Thymus (tissue), 11 donors: Measurements from ENCODE around the gene LAMA1. TPM values are rescaled to one million over a fixed set of nuclear protein-coding genes. Genes with fewer than 3 reads are reported as not detected.
A peak's percentile ranks its signal among the peaks of the same experiment; 100 is the strongest.

ENCODE experiments used
- DNase-seq, 9 donors: peaks; one replicate each; pipeline ENCODE4 v3.0.0-alpha.2; 2013; ENCODE audit warnings: low spot score in 9 of 9, low read depth in 6 of 9, missing footprints in 1 of 9
- H3K27ac ChIP-seq, 2 donors: one replicate each; pipeline ENCODE4 v1.5.1; 2013; ENCODE audit warnings: control low read depth in 1 of 2, low read depth in 1 of 2, low read length in 1 of 2, mild to moderate bottlenecking in 1 of 2, moderate library complexity in 1 of 2
- H3K27me3 ChIP-seq, 2 donors: one replicate each; pipeline ENCODE4 v1.5.1; 2013; ENCODE audit warnings: low read length in 1 of 2; ENCODE audit not compliant: control insufficient read depth in 2 of 2, insufficient read depth in 1 of 2
- H3K36me3 ChIP-seq, 2 donors: one replicate each; pipeline ENCODE4 v1.5.1; 2013; ENCODE audit warnings: low read length in 1 of 2, mild to moderate bottlenecking in 1 of 2, moderate library complexity in 1 of 2; ENCODE audit not compliant: control insufficient read depth in 2 of 2, insufficient read depth in 2 of 2
- H3K4me1 ChIP-seq, 2 donors: one replicate each; pipeline ENCODE4 v1.5.1; 2013; ENCODE audit warnings: low read length in 2 of 2; ENCODE audit not compliant: control insufficient read depth in 2 of 2, insufficient read depth in 2 of 2
- H3K4me3 ChIP-seq, 2 donors: one replicate each; pipeline ENCODE4 v1.5.1; 2013; ENCODE audit warnings: low read length in 2 of 2, control low read depth in 1 of 2, mild to moderate bottlenecking in 1 of 2
- H3K9me3 ChIP-seq, 2 donors: one replicate each; pipeline ENCODE4 v1.5.1; 2013; ENCODE audit warnings: low read length in 1 of 2, mild to moderate bottlenecking in 1 of 2; ENCODE audit not compliant: control insufficient read depth in 2 of 2, insufficient read depth in 1 of 2
- WGBS: extraction: QIAGEN DNeasy Blood & Tissue Kit; methylation state at CpG from one replicate; pipeline ENCODE4 v1.1.7; 2013; 5-methylcytosine and 5-hydroxymethylcytosine counted together
- polyA plus RNA-seq: library from polyadenylated mRNA; stranded (reverse); fragments of 200-250 nt; gene quantifications from one replicate; pipeline ENCODE4 v1.2.3, GENCODE V29; 2013
- total RNA-seq: library from RNA; stranded (reverse); fragments of 120-200 nt; gene quantifications from one replicate; pipeline ENCODE4 v1.2.4, GENCODE V29; 2013
- donor health status: healthy.

Gene LAMA1
- total and polyA plus RNA-seq, 2 donors: 0.71 to 2.9 TPM

DNA sequence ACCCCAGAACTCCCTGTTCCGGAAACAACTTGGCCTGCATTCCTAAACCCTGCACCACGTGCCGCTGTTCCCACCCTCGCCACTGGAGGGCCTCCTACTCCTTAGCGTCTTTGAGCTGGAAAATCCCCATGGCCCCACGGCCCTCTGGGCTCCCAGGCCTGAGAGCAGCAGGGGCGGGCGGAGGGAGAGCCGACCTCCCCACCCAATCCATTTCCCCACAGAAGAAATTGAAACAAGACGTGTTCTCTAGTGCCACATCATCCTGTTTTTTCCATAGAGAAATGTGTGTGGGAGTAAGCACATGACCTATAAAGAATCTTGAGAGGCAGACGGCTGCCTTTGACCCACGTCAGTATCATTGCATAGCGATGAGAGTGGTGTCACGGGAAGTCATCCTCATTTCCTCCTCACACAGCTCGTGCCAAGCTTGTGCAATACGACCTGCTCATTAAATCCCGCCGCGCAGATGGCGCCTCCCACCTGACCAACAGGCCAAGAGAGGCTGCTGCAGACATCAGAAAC lies 79.2 kb downstream of the LAMA1 start:
- peak in 1 of 9 donors; percentile 20 for DNase-seq
- H3K4me3 ChIP-seq: no peak overlapping the region

GRCh38 chr18:7037470-7037869 lies 80.1 kb downstream of the LAMA1 start:
- no peaks in the 10 kb centered on the region for H3K27me3 ChIP-seq
- H3K36me3 ChIP-seq: no peaks in the 10 kb centered on the region
- WGBS: 99% methylated on average over 11 of the region's 11 CpGs
- no peak overlapping the region for H3K27ac ChIP-seq
- H3K9me3 ChIP-seq: no peaks in the 10 kb centered on the region
- no peak overlapping the region for H3K4me3 ChIP-seq
- H3K4me1 ChIP-seq: no peaks in the 10 kb centered on the region
- DNase-seq: no peak

More for the DNA sequence above, 79.2 kb downstream of the LAMA1 start:
- Histone ChIP-seq H3K9me3 (no peaks in the 10 kb centered on the region), H3K36me3 (no peaks in the 10 kb centered on the region), H3K27me3 (no peaks in the 10 kb centered on the region), H3K27ac (peak overlapping the region in 1 of 2 donors; percentile 32), H3K4me1 (no peaks in the 10 kb centered on the region)
- WGBS: 65% methylated on average over 20 of the region's 20 CpGs

DNA sequence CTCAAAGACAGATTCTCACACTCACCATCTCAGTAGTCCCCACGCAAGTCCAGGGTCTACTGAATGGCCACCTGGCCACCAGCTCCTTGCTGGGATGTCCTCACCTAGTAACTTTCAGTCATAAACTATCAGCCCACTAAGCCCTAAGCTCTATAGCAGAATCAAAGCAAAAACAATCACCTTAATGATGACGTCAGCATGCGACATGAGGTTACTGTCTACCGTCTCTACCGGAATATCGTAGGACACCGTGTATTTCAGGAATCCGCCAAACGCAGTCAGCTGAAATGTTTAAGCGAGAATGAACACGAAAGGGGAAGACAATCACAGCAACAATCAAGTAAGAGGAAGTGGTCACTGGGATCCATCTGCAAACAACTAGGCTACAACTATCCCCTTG lies 81.8 kb downstream of the LAMA1 start:
- Histone ChIP-seq H3K9me3 (no peaks in the 10 kb centered on the region), H3K36me3 (no peaks in the 10 kb centered on the region)
- WGBS: 93% methylated on average over 11 of the region's 11 CpGs

DNA sequence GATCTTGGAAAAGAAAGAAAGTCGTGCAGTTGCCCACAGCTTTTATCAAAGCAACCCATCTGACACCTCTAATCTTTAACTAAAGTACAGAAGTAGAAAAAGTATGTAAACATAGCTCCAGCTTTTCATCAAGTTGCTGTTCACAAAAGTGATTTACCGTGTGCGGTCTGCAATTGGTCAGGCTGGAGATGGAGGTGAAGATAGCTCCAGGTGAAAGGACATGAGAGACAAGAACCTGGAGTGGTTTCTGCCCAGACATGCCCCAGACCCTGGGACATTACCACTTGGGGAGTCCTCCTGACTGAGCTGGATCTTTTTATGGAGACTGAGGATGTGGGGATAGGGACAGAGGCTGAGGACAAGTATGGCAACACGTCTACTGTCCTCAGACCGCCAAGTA lies 82.7 kb downstream of the LAMA1 start:
- H3K36me3 ChIP-seq: no peaks in the 10 kb centered on the region
- no peak overlapping the region for H3K4me3 ChIP-seq
- 79% methylated on average over 5 of the region's 5 CpGs for WGBS
- DNase-seq: no peak
- no peaks in the 10 kb centered on the region for H3K9me3 ChIP-seq
- H3K27me3 ChIP-seq: no peaks in the 10 kb centered on the region
- H3K27ac ChIP-seq: no peak overlapping the region
- no peaks in the 10 kb centered on the region for H3K4me1 ChIP-seq

More for the DNA sequence above, 81.8 kb downstream of the LAMA1 start:
- Histone ChIP-seq H3K27me3 (no peaks in the 10 kb centered on the region), H3K4me1 (no peaks in the 10 kb centered on the region), H3K4me3 (no peak overlapping the region), H3K27ac (no peak overlapping the region)
- DNase-seq: no peak

DNA sequence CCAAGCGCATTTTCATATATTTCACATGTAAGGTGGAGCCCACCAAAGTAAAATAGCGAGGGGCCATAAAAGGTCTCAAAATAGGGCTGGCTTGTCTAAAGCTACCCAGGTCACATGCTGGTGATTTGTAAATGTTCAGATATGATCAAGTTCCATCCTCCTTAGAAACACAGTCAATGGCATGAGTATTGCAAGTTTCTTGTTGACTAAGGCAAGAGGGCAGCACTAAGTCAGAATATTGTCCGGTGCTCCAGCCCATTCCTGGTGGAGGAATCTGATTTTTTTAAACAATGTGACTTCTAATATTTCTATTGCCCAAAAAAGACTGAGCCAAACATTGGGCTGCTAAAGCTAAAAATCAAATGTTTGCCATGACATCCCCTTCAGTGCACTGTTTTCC lies 85.1 kb downstream of the LAMA1 start:
- DNase-seq: no peak
- Histone ChIP-seq H3K27ac (no peak overlapping the region), H3K36me3 (no peaks in the 10 kb centered on the region), H3K9me3 (no peaks in the 10 kb centered on the region), H3K4me1 (no peaks in the 10 kb centered on the region), H3K4me3 (no peak overlapping the region), H3K27me3 (no peaks in the 10 kb centered on the region)
- 83% methylated on average over 3 of the region's 3 CpGs for WGBS

- WGBS: 93% methylated on average over 13 of the region's 13 CpGs
- no peak overlapping the region for H3K27ac ChIP-seq
- H3K9me3 ChIP-seq: no peaks in the 10 kb centered on the region
- no peaks in the 10 kb centered on the region for H3K27me3 ChIP-seq
- no peaks in the 10 kb centered on the region for H3K36me3 ChIP-seq
- H3K4me3 ChIP-seq: no peak overlapping the region
- no peaks in the 10 kb centered on the region for H3K4me1 ChIP-seq
- no peak for DNase-seq
Observed at GRCh38 chr18:7028625-7029024, 89.0 kb downstream of the LAMA1 start.

DNA sequence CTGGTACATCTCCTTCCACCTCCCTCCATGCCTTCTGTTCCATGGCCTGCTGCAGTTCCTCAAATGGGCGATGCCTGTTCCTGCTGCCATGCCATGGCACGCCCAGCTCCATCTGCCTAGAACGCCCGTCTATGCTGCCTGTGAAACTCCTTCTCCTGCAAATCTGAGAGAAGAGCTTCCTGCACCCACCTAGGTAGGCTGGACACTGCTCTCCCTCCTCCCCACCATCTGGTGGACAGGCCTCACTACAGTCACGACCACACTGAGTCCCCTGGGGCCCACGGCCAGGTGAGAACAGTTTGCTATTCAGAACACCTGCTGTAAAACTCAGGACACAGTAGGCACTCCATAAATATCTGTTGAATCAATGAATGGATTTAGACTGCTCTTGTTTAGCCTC lies 92.4 kb downstream of the LAMA1 start:
- 93% methylated on average over 6 of the region's 6 CpGs for WGBS
- Histone ChIP-seq H3K36me3 (no peaks in the 10 kb centered on the region), H3K27me3 (no peaks in the 10 kb centered on the region), H3K4me1 (no peaks in the 10 kb centered on the region), H3K9me3 (no peaks in the 10 kb centered on the region), H3K4me3 (no peak overlapping the region), H3K27ac (no peak overlapping the region)
- no peak for DNase-seq

DNA sequence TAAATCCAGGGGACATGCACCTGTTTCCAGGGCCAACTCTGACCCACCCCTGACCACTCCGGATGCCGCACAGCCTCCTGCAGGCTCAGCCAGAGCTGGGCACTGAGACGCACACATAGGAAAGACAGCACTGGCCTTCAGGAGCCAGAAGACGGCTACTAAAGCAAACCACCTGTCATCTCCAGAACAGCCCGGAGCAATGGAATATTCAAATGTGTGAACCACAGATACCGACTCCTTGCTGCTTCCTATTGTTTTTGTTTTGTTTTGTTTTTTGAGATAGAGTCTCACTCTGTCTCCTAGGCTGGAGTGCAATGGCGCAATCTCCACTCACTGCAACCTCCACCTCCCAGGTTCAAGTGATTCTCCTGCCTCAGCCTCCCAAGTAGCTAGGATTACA lies 94.0 kb downstream of the LAMA1 start:
- no peak for DNase-seq
- no peaks in the 10 kb centered on the region for H3K4me1 ChIP-seq
- H3K27ac ChIP-seq: no peak overlapping the region
- H3K4me3 ChIP-seq: no peak overlapping the region
- no peaks in the 10 kb centered on the region for H3K9me3 ChIP-seq
- no peaks in the 10 kb centered on the region for H3K27me3 ChIP-seq
- 92% methylated on average over 7 of the region's 7 CpGs for WGBS
- no peaks in the 10 kb centered on the region for H3K36me3 ChIP-seq

- Histone ChIP-seq H3K4me3 (no peak overlapping the region), H3K4me1 (no peaks in the 10 kb centered on the region), H3K9me3 (no peaks in the 10 kb centered on the region), H3K27ac (no peak overlapping the region), H3K27me3 (no peaks in the 10 kb centered on the region), H3K36me3 (no peaks in the 10 kb centered on the region)
- no peak for DNase-seq
- 96% methylated on average over 19 of the region's 19 CpGs for WGBS
Observed at GRCh38 chr18:7023063-7023580, 94.5 kb downstream of the LAMA1 start.
